Medulla oblongata (tissue), 1 donor: ENCODE data around the gene RELN.

Experiments
- DNase-seq: peaks from one replicate; pipeline ENCODE4 v3.0.0-alpha.2; 2015; ENCODE audit errors: extremely low spot score

RELN gene

GRCh38 chr7:103894656-103895596 is 94.5 kb downstream of the RELN start:
- no peak for DNase-seq

- no peak for DNase-seq
Observed at GRCh38 chr7:103893350-103893749, 96.1 kb downstream of the RELN start.

GRCh38 chr7:103889451-103889850 is 100.0 kb downstream of the RELN start:
- DNase-seq: no peak

- DNase-seq: no peak
Observed at GRCh38 chr7:103888603-103889153, 100.8 kb downstream of the RELN start.

GRCh38 chr7:103887853-103888602 is 101.4 kb downstream of the RELN start:
- no peak for DNase-seq

- no peak for DNase-seq
Observed at GRCh38 chr7:103887050-103887449, 102.4 kb downstream of the RELN start.

GRCh38 chr7:103879928-103880600 is 109.4 kb downstream of the RELN start:
- no peak for DNase-seq

- no peak for DNase-seq
Observed at GRCh38 chr7:103879411-103879810, 110.0 kb downstream of the RELN start.

GRCh38 chr7:103877565-103877964 is 111.9 kb downstream of the RELN start:
- no peak for DNase-seq

- DNase-seq: no peak
Observed at GRCh38 chr7:103875718-103876117, 113.7 kb downstream of the RELN start.

GRCh38 chr7:103871473-103871872 is 118.0 kb downstream of the RELN start:
- DNase-seq: no peak

GRCh38 chr7:103870664-103871063 is 118.8 kb downstream of the RELN start:
- DNase-seq: no peak

GRCh38 chr7:103867874-103868273 is 121.6 kb downstream of the RELN start:
- DNase-seq: peak; percentile 5

- no peak for DNase-seq
Observed at GRCh38 chr7:103866919-103867318, 122.5 kb downstream of the RELN start.

GRCh38 chr7:103865442-103865841 is 124.0 kb downstream of the RELN start:
- DNase-seq: no peak

GRCh38 chr7:103862302-103863035 is 127.0 kb downstream of the RELN start:
- no peak for DNase-seq

- DNase-seq: no peak
Observed at GRCh38 chr7:103859709-103860108, 129.7 kb downstream of the RELN start.

- no peak for DNase-seq
Observed at GRCh38 chr7:103857435-103857834, 132.0 kb downstream of the RELN start.

- DNase-seq: no peak
Observed at GRCh38 chr7:103856929-103857328, 132.5 kb downstream of the RELN start.

- DNase-seq: no peak
Observed at GRCh38 chr7:103855671-103856070, 133.8 kb downstream of the RELN start.

GRCh38 chr7:103854611-103855010 is 134.8 kb downstream of the RELN start:
- DNase-seq: no peak
